Mesendoderm (in vitro differentiated cells): Measurements from ENCODE around the gene SAMM50.

Experiments
- DNase-seq: peaks from one replicate; pipeline ENCODE4 v3.0.0; 2013
- H2AK5ac ChIP-seq: 2 replicates; pipeline ENCODE4 v1.6.1; 2013; ENCODE audit warnings: low read length, inconsistent platforms
- H2BK120ac ChIP-seq: 2 replicates; pipeline ENCODE4 v1.6.1; 2013; ENCODE audit warnings: low read depth, mild to moderate bottlenecking, low read length, moderate library complexity, mixed read lengths
- H2BK15ac ChIP-seq: replicated peaks from 2 replicates; pipeline ENCODE4 v1.6.1; 2013; ENCODE audit warnings: low read depth, mild to moderate bottlenecking, moderate library complexity
- H2BK5ac ChIP-seq: 2 replicates; pipeline ENCODE4 v1.6.1; 2013; ENCODE audit warnings: low read length, inconsistent platforms
- H3K18ac ChIP-seq: 2 replicates; pipeline ENCODE4 v1.6.1; 2013; ENCODE audit warnings: mild to moderate bottlenecking, low read length, mixed read lengths
- H3K23ac ChIP-seq: one replicate; pipeline ENCODE4 v1.6.1; 2013; ENCODE audit warnings: low read length
- H3K27ac ChIP-seq: 2 replicates; pipeline ENCODE4 v1.5.1; 2013; ENCODE audit warnings: low read depth, mild to moderate bottlenecking, inconsistent platforms, low read length, moderate library complexity
- H3K27me3 ChIP-seq: 2 replicates; pipeline ENCODE4 v1.6.1; 2013; ENCODE audit warnings: low read length, control low read depth, mild to moderate bottlenecking, inconsistent platforms; ENCODE audit not compliant: insufficient read depth, poor library complexity
- H3K36me3 ChIP-seq: 2 replicates; pipeline ENCODE4 v1.6.1; 2013; ENCODE audit warnings: low read length, inconsistent platforms; ENCODE audit not compliant: control insufficient read depth, insufficient read depth
- H3K4ac ChIP-seq: one replicate; pipeline ENCODE4 v1.6.1; 2013; ENCODE audit warnings: low read depth, mild to moderate bottlenecking, low read length, moderate library complexity
- H3K4me1 ChIP-seq: 2 replicates; pipeline ENCODE4 v1.6.1; 2013; ENCODE audit warnings: low read depth, low read length, inconsistent platforms; ENCODE audit not compliant: control insufficient read depth
- H3K4me2 ChIP-seq: 2 replicates; pipeline ENCODE4 v1.6.1; 2013; ENCODE audit warnings: low read length
- H3K4me3 ChIP-seq: 2 replicates; pipeline ENCODE4 v1.5.1; 2013; ENCODE audit warnings: mild to moderate bottlenecking, low read length
- H3K56ac ChIP-seq: one replicate; pipeline ENCODE4 v1.6.1; 2013; ENCODE audit warnings: low read length
- H3K79me1 ChIP-seq: 2 replicates; pipeline ENCODE4 v1.6.1; 2013; ENCODE audit warnings: low read length, inconsistent platforms
- H3K79me2 ChIP-seq: 2 replicates; pipeline ENCODE4 v1.6.1; 2013; ENCODE audit warnings: mild to moderate bottlenecking, low read length; ENCODE audit not compliant: control insufficient read depth, insufficient read depth
- H3K9ac ChIP-seq: 2 replicates; pipeline ENCODE4 v1.6.1; 2013; ENCODE audit warnings: low read length, inconsistent platforms
- H4K5ac ChIP-seq: one replicate; pipeline ENCODE4 v1.6.1; 2013; ENCODE audit warnings: low read length
- H4K8ac ChIP-seq: one replicate; pipeline ENCODE4 v1.6.1; 2013; ENCODE audit warnings: low read depth, mild to moderate bottlenecking, control low read depth, low read length, moderate library complexity
- WGBS: extraction: QIAGEN DNeasy Blood & Tissue Kit; methylation state at CpG from one replicate; pipeline ENCODE4 v1.1.7; 2013; ENCODE audit warnings: low lambda C conversion rate, missing lambda C conversion rate; ENCODE audit not compliant: insufficient coverage; ENCODE audit errors: extremely low coverage; 5-methylcytosine and 5-hydroxymethylcytosine counted together

Gene SAMM50

GRCh38 chr22:43928908-43929307, 26.3 kb upstream of the SAMM50 start:
- peaks cover 19% of the 10 kb centered on the region for H3K36me3 ChIP-seq

DNA sequence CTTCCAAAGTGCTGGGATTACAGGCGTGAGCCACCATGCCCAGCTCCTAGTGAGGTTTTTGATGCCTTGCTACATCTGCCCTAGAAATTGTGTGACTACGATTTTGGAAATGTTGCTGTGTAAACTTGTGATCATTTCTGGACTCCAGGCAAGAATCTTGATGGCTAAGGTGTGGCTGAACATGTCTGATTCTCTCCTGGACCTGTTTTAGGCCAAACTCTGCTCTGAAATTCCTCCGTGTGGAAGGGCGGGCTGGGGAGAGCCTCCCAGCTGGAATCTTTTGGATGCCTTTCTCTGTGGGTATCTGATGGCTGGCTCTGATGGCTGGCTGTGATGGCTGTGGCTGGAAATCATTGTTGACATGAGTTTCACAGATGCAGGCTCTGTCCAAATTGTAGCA, 23.5 kb upstream of the SAMM50 start:
- H3K27ac ChIP-seq = no peak overlapping the region
- no peak overlapping the region for H2BK15ac ChIP-seq
- H3K4me2 ChIP-seq = no peak overlapping the region
- no peak overlapping the region for H3K9ac ChIP-seq
- DNase-seq = peak; percentile 29
- no peaks in the 10 kb centered on the region for H3K4me1 ChIP-seq
- no peaks in the 10 kb centered on the region for H3K27me3 ChIP-seq
- WGBS = no CpG with 5 or more reads among the region's 4 CpGs
- H3K56ac ChIP-seq = no peak overlapping the region
- H3K79me1 ChIP-seq = peaks cover 9% of the 10 kb centered on the region
- H3K79me2 ChIP-seq = peaks cover 2% of the 10 kb centered on the region
- H2BK5ac ChIP-seq = no peak overlapping the region
- H2BK120ac ChIP-seq = no peak overlapping the region
- no peak overlapping the region for H4K8ac ChIP-seq
- no peak overlapping the region for H2AK5ac ChIP-seq
- H3K4me3 ChIP-seq = no peak overlapping the region
- H3K18ac ChIP-seq = no peak overlapping the region
- no peak overlapping the region for H3K4ac ChIP-seq
- H3K23ac ChIP-seq = no peak overlapping the region
- H3K36me3 ChIP-seq = peaks cover 27% of the 10 kb centered on the region
- no peak overlapping the region for H4K5ac ChIP-seq

More at GRCh38 chr22:43928908-43929307, 26.3 kb upstream of the SAMM50 start:
- Histone ChIP-seq H3K79me1 (peaks cover 13% of the 10 kb centered on the region), H3K4me1 (peaks cover 5% of the 10 kb centered on the region), H4K8ac (no peak overlapping the region), H3K27ac (no peak overlapping the region), H3K79me2 (peaks cover 12% of the 10 kb centered on the region), H4K5ac (no peak overlapping the region), H2BK5ac (no peak overlapping the region), H3K18ac (no peak overlapping the region), H2BK120ac (no peak overlapping the region), H3K9ac (no peak overlapping the region), H3K23ac (no peak overlapping the region), H3K4ac (no peak overlapping the region), H2AK5ac (no peak overlapping the region), H3K4me2 (no peak overlapping the region), H3K27me3 (no peaks in the 10 kb centered on the region), H3K56ac (no peak overlapping the region), H3K4me3 (no peak overlapping the region), H2BK15ac (no peak overlapping the region)
- no CpG with 5 or more reads among the region's 6 CpGs for WGBS
- DNase-seq = no peak

DNA sequence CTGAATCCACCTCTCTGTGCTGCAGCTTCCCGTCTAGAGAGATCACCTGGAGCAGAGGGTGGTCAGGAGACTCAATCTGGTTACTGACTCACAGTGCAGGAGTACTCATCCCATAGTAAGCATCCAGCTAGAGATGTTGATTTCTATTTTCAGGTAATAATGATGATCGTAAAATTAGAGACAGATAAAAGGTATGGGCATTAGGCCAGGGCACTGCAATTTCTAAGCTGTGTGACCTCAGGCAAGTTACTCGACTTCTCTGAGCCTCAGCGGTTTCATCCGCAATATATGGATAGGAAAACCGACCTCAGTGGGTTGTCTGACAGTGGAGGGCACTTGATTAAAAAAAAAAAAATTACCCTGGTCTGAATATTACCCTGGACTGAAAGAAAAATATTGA, 13.8 kb upstream of the SAMM50 start:
- Histone ChIP-seq H2BK15ac (no peak overlapping the region), H3K4me1 (no peaks in the 10 kb centered on the region), H3K36me3 (peaks cover 16% of the 10 kb centered on the region), H2BK5ac (no peak overlapping the region), H3K27me3 (no peaks in the 10 kb centered on the region), H3K27ac (no peak overlapping the region), H3K4ac (no peak overlapping the region), H4K8ac (no peak overlapping the region), H3K4me3 (no peak overlapping the region), H3K23ac (no peak overlapping the region), H4K5ac (no peak overlapping the region), H2BK120ac (no peak overlapping the region), H3K79me2 (no peaks in the 10 kb centered on the region), H3K4me2 (no peak overlapping the region), H3K9ac (no peak overlapping the region), H3K18ac (no peak overlapping the region), H3K56ac (no peak overlapping the region), H2AK5ac (no peak overlapping the region), H3K79me1 (no peaks in the 10 kb centered on the region)
- no CpG with 5 or more reads among the region's 6 CpGs for WGBS
- no peak for DNase-seq

GRCh38 chr22:43944670-43945430, 10.4 kb upstream of the SAMM50 start:
- no peak for DNase-seq
- Histone ChIP-seq H4K5ac (no peak overlapping the region), H2BK120ac (no peak overlapping the region), H3K4me3 (no peak overlapping the region), H3K79me1 (no peaks in the 10 kb centered on the region), H3K18ac (no peak overlapping the region), H3K4me2 (no peak overlapping the region), H2BK5ac (no peak overlapping the region), H3K79me2 (no peaks in the 10 kb centered on the region), H4K8ac (no peak overlapping the region), H3K4ac (no peak overlapping the region), H2BK15ac (no peak overlapping the region), H3K4me1 (no peaks in the 10 kb centered on the region), H2AK5ac (no peak overlapping the region), H3K23ac (no peak overlapping the region), H3K36me3 (peaks cover 17% of the 10 kb centered on the region), H3K9ac (no peak overlapping the region), H3K56ac (no peak overlapping the region), H3K27me3 (no peaks in the 10 kb centered on the region), H3K27ac (no peak overlapping the region)
- no CpG with 5 or more reads among the region's 20 CpGs for WGBS

- H3K79me1 ChIP-seq = no peaks in the 10 kb centered on the region
- no peak overlapping the region for H3K4me2 ChIP-seq
- H3K56ac ChIP-seq = no peak overlapping the region
- no peak overlapping the region for H3K9ac ChIP-seq
- no peaks in the 10 kb centered on the region for H3K79me2 ChIP-seq
- peaks cover 15% of the 10 kb centered on the region for H3K36me3 ChIP-seq
- H2BK5ac ChIP-seq = no peak overlapping the region
- H3K27ac ChIP-seq = no peak overlapping the region
- no peak overlapping the region for H2AK5ac ChIP-seq
- H3K18ac ChIP-seq = no peak overlapping the region
- no peaks in the 10 kb centered on the region for H3K27me3 ChIP-seq
- WGBS = no CpG with 5 or more reads among the region's 12 CpGs
- H4K8ac ChIP-seq = no peak overlapping the region
- H2BK120ac ChIP-seq = no peak overlapping the region
- H3K4me3 ChIP-seq = no peak overlapping the region
- H2BK15ac ChIP-seq = no peak overlapping the region
- no peak overlapping the region for H4K5ac ChIP-seq
- no peak overlapping the region for H3K23ac ChIP-seq
- H3K4me1 ChIP-seq = no peaks in the 10 kb centered on the region
- DNase-seq = peak; percentile 81
- no peak overlapping the region for H3K4ac ChIP-seq
These were observed 9.4 kb upstream of the SAMM50 start for GRCh38 chr22:43945632-43946383.
